Activated T-helper 17 cell treated with anti-CD3 and anti-CD28 coated beads, Interleukin-2, amount 50 U/mL, for 72 hours (primary cell): ENCODE data around the gene SEC14L1. TPM values are rescaled to one million over a fixed set of nuclear protein-coding genes. Genes with fewer than 3 reads are reported as not detected.

ENCODE experiments used
- ATAC-seq: fragments of 150-1000 bp; cut with Tn5 transposase; replicated peaks from 2 replicates; pipeline ENCODE4 v1.10.0; 2021; ENCODE audit warnings: mild to moderate bottlenecking, moderate library complexity
- H3K27ac Mint-ChIP-seq: one replicate; pipeline ENCODE4 v1.8.0; 2022; ENCODE audit warnings: mixed read lengths
- H3K27me3 Mint-ChIP-seq: one replicate; pipeline ENCODE4 v1.8.0; 2022; ENCODE audit warnings: mixed read lengths
- H3K36me3 Mint-ChIP-seq: one replicate; pipeline ENCODE4 v1.8.0; 2022; ENCODE audit warnings: low read depth, mild to moderate bottlenecking, mixed read lengths
- H3K4me1 Mint-ChIP-seq: one replicate; pipeline ENCODE4 v1.8.0; 2022; ENCODE audit warnings: mixed read lengths
- H3K4me3 Mint-ChIP-seq: one replicate; pipeline ENCODE4 v1.8.0; 2022; ENCODE audit warnings: mild to moderate bottlenecking, mixed read lengths
- H3K9me3 Mint-ChIP-seq: one replicate; pipeline ENCODE4 v1.8.0; 2022; ENCODE audit warnings: mixed read lengths
- total RNA-seq, 2 donors: library from RNA; stranded (reverse); gene quantifications; one replicate each; pipeline ENCODE4 v1.2.3, GENCODE V29; 2022

The SEC14L1 gene
- total RNA-seq, 2 donors from 2014 or later, result 89.3 to 98.4 TPM

- no peak overlapping the region for H3K4me3 Mint-ChIP-seq
- peaks cover 8% of the 10 kb centered on the region for H3K27me3 Mint-ChIP-seq
- ATAC-seq, result no peak
- no peaks in the 10 kb centered on the region for H3K9me3 Mint-ChIP-seq
- no peaks in the 10 kb centered on the region for H3K4me1 Mint-ChIP-seq
- no peaks in the 10 kb centered on the region for H3K36me3 Mint-ChIP-seq
- peak overlapping the region; percentile 17 for H3K27ac Mint-ChIP-seq
Measured at GRCh38 chr17:77257169-77257568, 116.4 kb downstream of the SEC14L1 start.

GRCh38 chr17:77257596-77258458 is 117.1 kb downstream of the SEC14L1 start:
- Mint-ChIP-seq H3K4me3 (no peak overlapping the region), H3K4me1 (no peaks in the 10 kb centered on the region), H3K36me3 (no peaks in the 10 kb centered on the region), H3K27ac (peak overlapping the region; percentile 17), H3K27me3 (peaks cover 8% of the 10 kb centered on the region), H3K9me3 (no peaks in the 10 kb centered on the region)
- ATAC-seq, result no peak

GRCh38 chr17:77258638-77259037 is 117.9 kb downstream of the SEC14L1 start:
- no peaks in the 10 kb centered on the region for H3K9me3 Mint-ChIP-seq
- ATAC-seq, result no peak
- H3K27ac Mint-ChIP-seq, result no peak overlapping the region
- H3K36me3 Mint-ChIP-seq, result no peaks in the 10 kb centered on the region
- no peak overlapping the region for H3K4me3 Mint-ChIP-seq
- H3K4me1 Mint-ChIP-seq, result no peaks in the 10 kb centered on the region
- H3K27me3 Mint-ChIP-seq, result peaks cover 8% of the 10 kb centered on the region

DNA sequence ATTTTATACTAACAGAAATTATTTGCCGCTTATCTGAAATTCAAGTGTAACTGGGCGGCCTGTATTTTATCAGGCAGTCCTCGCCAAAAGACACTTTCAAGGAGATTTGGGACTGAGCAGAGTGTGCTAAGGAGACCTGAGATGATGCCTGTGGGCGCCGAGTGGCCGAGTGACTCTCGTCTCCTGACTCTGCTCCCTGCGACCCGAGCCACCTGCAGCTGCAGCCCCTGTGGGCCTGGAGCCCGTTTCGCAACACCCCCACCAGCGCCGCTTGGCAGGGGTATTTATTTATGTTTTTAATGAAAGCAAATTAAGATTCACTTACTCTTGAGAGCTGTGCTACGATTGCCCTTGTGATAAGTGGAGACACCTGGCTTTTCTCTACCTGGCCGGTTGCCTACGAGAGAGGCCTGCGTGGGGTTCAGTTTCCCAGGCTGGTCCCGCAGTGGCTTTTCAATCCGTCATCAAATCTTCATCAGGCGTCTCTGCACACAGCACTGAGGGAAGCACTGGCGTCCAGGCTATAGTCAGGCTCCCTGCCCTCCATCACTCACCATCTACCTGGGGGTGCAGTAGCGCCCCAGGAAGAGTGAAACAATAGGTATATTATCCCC is 124.0 kb downstream of the SEC14L1 start:
- no peak for ATAC-seq
- Mint-ChIP-seq H3K36me3 (no peaks in the 10 kb centered on the region), H3K27me3 (no peaks in the 10 kb centered on the region), H3K4me3 (no peak overlapping the region), H3K27ac (no peak overlapping the region), H3K4me1 (no peaks in the 10 kb centered on the region), H3K9me3 (no peaks in the 10 kb centered on the region)

- no peak for ATAC-seq
- no peaks in the 10 kb centered on the region for H3K4me1 Mint-ChIP-seq
- H3K27ac Mint-ChIP-seq, result no peak overlapping the region
- peaks cover 5% of the 10 kb centered on the region for H3K27me3 Mint-ChIP-seq
- no peaks in the 10 kb centered on the region for H3K36me3 Mint-ChIP-seq
- H3K9me3 Mint-ChIP-seq, result no peaks in the 10 kb centered on the region
- H3K4me3 Mint-ChIP-seq, result no peak overlapping the region
Measured at GRCh38 chr17:77266213-77266612, 125.4 kb downstream of the SEC14L1 start.
